SU-DHL-6 (cell line): Measurements from ENCODE around the gene BRCC3.

Source experiments
- H2AFZ ChIP-seq: fragments of 200-600 bp; sonication (generic); 2 replicates; pipeline ENCODE4 v1.6.1; 2014; ENCODE audit warnings: low read depth, mild to moderate bottlenecking, moderate library complexity, mixed read lengths, antibody characterized with exemption, low read length; ENCODE audit not compliant: severe bottlenecking
- H3F3A ChIP-seq: fragments of 200-600 bp; shearing (Covaris generic); 2 replicates; pipeline ENCODE4 v1.6.0; 2016; ENCODE audit warnings: antibody characterized with exemption, mild to moderate bottlenecking; ENCODE audit not compliant: insufficient read depth
- H3K27ac ChIP-seq: fragments of 200-600 bp; sonication (generic); 2 replicates; pipeline ENCODE4 v1.5.1; 2016; ENCODE audit warnings: low read depth, mild to moderate bottlenecking, low read length, moderate library complexity, mixed read lengths
- H3K27me3 ChIP-seq: fragments of 200-600 bp; sonication (generic), shearing (Covaris generic); 2 replicates; pipeline ENCODE4 v1.6.0; 2014; ENCODE audit warnings: mild to moderate bottlenecking, low read length
- H3K36me3 ChIP-seq: fragments of 200-600 bp; sonication (generic); 2 replicates; pipeline ENCODE4 v1.6.1; 2014; ENCODE audit warnings: mild to moderate bottlenecking, low read length, mixed read lengths
- H3K4me2 ChIP-seq: fragments of 300-600, 200-600 bp; shearing (Covaris generic), sonication (generic); 2 replicates; pipeline ENCODE4 v1.6.0; 2014; ENCODE audit warnings: low read length, low read depth, mild to moderate bottlenecking; ENCODE audit not compliant: poor library complexity, severe bottlenecking
- H3K4me3 ChIP-seq: fragments of 200-600 bp; sonication (generic); 2 replicates; pipeline ENCODE4 v1.5.1; 2014; ENCODE audit warnings: antibody characterized with exemption, low read length, mild to moderate bottlenecking, mixed read lengths; ENCODE audit not compliant: insufficient read depth, poor library complexity, severe bottlenecking
- H3K79me2 ChIP-seq: fragments of 200-600 bp; sonication (generic); 2 replicates; pipeline ENCODE4 v1.6.1; 2014; ENCODE audit warnings: mild to moderate bottlenecking, low read length, moderate library complexity; ENCODE audit not compliant: insufficient read depth
- H3K9ac ChIP-seq: fragments of 200-600 bp; sonication (generic); 2 replicates; pipeline ENCODE4 v1.7.0; 2014; ENCODE audit warnings: mild to moderate bottlenecking, low read length
- H3K9me2 ChIP-seq: fragments of 200-600 bp; sonication (generic); replicated peaks from 2 replicates; pipeline ENCODE4 v1.6.1; 2014; ENCODE audit warnings: low read length; ENCODE audit not compliant: insufficient read depth
- H3K9me3 ChIP-seq: fragments of 200-600 bp; sonication (generic); 2 replicates; pipeline ENCODE4 v1.6.1; 2014; ENCODE audit warnings: low read length, mixed read lengths; ENCODE audit not compliant: insufficient read depth
- H4K20me1 ChIP-seq: fragments of 200-600 bp; sonication (generic); 2 replicates; pipeline ENCODE4 v1.6.1; 2014; ENCODE audit warnings: low read depth, mild to moderate bottlenecking, antibody characterized with exemption, low read length, moderate library complexity, mixed read lengths
- EZH2phosphoT487 ChIP-seq: fragments of 200-600 bp; sonication (generic), shearing (Covaris generic); conservative IDR thresholded peaks from 2 replicates; pipeline ENCODE4 v1.6.1; 2018; ENCODE audit warnings: mild to moderate bottlenecking, antibody characterized with exemption, low read length, moderate library complexity, mixed read lengths
- TF ChIP-seq, protein P1 (sequence below): fragments of 200-600 bp; sonication (generic); IDR thresholded peaks from one replicate; pipeline ENCODE4 v1.5.1; 2017; ENCODE audit warnings: antibody characterized with exemption, mild to moderate bottlenecking, low read length, moderate library complexity; ENCODE audit not compliant: insufficient read depth, poor library complexity, severe bottlenecking

Gene BRCC3

DNA sequence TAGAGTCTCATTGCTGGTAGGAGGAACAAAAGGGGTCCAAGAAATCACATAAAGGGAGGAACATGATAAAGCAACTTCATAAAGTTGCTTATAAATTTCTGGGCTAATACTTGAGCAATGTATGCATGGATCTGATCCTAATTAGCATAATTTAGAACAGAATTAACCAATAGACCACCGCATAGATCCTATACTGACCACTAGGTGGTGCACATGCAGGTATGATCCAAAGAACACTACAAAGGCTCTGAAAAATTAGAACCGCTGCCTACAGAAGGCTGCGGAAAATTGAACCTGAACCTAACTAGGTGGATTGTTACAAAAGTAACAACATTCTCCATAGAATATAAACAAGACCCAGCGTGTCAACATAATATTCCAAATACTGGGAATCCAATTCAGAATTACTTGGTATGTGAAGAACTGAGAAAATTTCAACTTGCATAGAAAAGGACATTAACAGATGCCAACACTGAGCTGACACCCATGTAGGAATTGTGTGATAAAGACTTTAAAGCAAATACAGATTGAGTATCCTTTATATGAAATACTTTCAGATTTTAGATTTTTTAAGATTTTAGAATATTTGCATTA lies 23.3 kb downstream of the BRCC3 start:
- no peak overlapping the region for H3K4me3 ChIP-seq
- H3K9me2 ChIP-seq, result no peaks in the 10 kb centered on the region
- no peaks in the 10 kb centered on the region for H3K27me3 ChIP-seq
- no peak overlapping the region for H2AFZ ChIP-seq
- H3K27ac ChIP-seq, result no peak overlapping the region
- no peak overlapping the region for H3K9ac ChIP-seq
- no peaks in the 10 kb centered on the region for H3K9me3 ChIP-seq
- TF ChIP-seq, protein P1, sequence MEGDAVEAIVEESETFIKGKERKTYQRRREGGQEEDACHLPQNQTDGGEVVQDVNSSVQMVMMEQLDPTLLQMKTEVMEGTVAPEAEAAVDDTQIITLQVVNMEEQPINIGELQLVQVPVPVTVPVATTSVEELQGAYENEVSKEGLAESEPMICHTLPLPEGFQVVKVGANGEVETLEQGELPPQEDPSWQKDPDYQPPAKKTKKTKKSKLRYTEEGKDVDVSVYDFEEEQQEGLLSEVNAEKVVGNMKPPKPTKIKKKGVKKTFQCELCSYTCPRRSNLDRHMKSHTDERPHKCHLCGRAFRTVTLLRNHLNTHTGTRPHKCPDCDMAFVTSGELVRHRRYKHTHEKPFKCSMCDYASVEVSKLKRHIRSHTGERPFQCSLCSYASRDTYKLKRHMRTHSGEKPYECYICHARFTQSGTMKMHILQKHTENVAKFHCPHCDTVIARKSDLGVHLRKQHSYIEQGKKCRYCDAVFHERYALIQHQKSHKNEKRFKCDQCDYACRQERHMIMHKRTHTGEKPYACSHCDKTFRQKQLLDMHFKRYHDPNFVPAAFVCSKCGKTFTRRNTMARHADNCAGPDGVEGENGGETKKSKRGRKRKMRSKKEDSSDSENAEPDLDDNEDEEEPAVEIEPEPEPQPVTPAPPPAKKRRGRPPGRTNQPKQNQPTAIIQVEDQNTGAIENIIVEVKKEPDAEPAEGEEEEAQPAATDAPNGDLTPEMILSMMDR, result peak; percentile 74
- TF ChIP-seq EZH2phosphoT487, result no peak
- H3F3A ChIP-seq, result no peaks in the 10 kb centered on the region
- no peaks in the 10 kb centered on the region for H3K79me2 ChIP-seq
- peaks cover 4% of the 10 kb centered on the region; the same call in 1 of the 2 replicates for H3K36me3 ChIP-seq
- H3K4me2 ChIP-seq, result no peak overlapping the region
- H4K20me1 ChIP-seq, result no peaks in the 10 kb centered on the region

DNA sequence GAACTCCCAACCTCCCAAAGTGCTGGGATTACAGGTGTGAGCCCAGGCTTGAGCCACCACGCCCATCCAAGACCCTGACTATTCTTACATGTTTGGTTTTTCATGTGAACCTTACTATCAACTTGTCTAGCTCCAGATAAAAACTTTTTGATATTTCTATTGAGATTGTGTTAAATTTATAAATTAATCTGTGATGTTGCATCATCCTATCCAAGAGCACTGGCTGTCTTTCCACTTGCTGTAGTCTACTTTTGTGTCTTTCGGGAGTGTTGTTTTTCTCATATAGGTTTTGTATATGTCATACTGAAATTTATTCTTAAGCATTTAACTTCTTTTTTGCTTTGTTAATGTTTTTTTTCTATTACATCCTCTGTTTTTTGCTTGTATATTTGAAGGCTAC lies 34.6 kb downstream of the BRCC3 start:
- Histone ChIP-seq H3K27me3 (no peaks in the 10 kb centered on the region), H3K27ac (no peak overlapping the region), H3F3A (no peaks in the 10 kb centered on the region), H3K4me2 (no peak overlapping the region), H3K4me3 (no peak overlapping the region), H3K36me3 (peaks cover 15% of the 10 kb centered on the region; the same call in 1 of the 2 replicates), H3K79me2 (no peaks in the 10 kb centered on the region), H3K9me2 (no peaks in the 10 kb centered on the region), H3K9ac (no peak overlapping the region), H3K9me3 (no peaks in the 10 kb centered on the region), H4K20me1 (no peaks in the 10 kb centered on the region), H2AFZ (no peak overlapping the region)
- TF ChIP-seq, protein P1, result no peak
- TF ChIP-seq EZH2phosphoT487, result no peak

DNA sequence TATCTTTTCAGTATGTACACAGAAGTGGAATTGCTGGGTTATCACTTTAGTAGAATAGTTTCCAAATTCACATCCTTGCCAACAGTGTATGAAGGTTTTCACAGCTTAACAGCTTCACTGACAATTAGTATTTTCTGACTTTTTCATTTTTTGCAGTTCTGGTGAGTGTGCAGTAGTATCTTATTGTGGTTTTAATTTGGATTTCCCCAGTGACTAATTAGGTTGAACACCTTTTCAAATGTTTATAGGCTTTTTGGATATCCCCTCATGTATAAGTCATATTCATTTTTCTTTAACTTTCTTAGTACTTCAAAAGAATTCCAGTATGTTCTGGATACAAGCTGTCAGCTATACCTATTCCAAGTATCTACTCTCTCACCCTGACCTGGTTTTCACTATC lies 37.1 kb downstream of the BRCC3 start:
- Histone ChIP-seq H3K27ac (no peak overlapping the region), H3K36me3 (peaks cover 16% of the 10 kb centered on the region; the same call in 1 of the 2 replicates), H3K9me3 (no peaks in the 10 kb centered on the region), H3K9me2 (no peaks in the 10 kb centered on the region), H3K4me2 (no peak overlapping the region), H3K27me3 (no peaks in the 10 kb centered on the region), H2AFZ (no peak overlapping the region), H3K9ac (no peak overlapping the region), H4K20me1 (no peaks in the 10 kb centered on the region), H3F3A (no peaks in the 10 kb centered on the region), H3K4me3 (no peak overlapping the region), H3K79me2 (no peaks in the 10 kb centered on the region)
- TF ChIP-seq, protein P1, result no peak
- no peak for TF ChIP-seq EZH2phosphoT487
